HCT116 (cell line): ENCODE data around the gene OR2AE1.
A peak's percentile ranks its signal among the peaks of the same experiment; 100 is the strongest.

ENCODE experiments used
- POLR2A ChIP-seq: IDR thresholded peaks from 2 replicates; pipeline ENCODE4 v1.7.0; 2011; ENCODE audit warnings: borderline replicate concordance; ENCODE audit not compliant: insufficient read depth, insufficient read length; ENCODE audit errors: extremely low read depth
- POLR2AphosphoS5 ChIP-seq: IDR thresholded peaks from 2 replicates; pipeline ENCODE4 v1.6.1; 2011; ENCODE audit warnings: mild to moderate bottlenecking, low read depth, low read length, moderate library complexity
- TF ChIP-seq, protein P1 (sequence below), 3 experiments: fragments of 200-600 bp in 1 of 3; sonication (generic) in 1 of 3; IDR thresholded peaks in 2 of 3; conservative IDR thresholded peaks in 1 of 3; 2 replicates each; pipeline ENCODE4 v1.5.1; 2012 to 2017; ENCODE audit warnings: low read depth in 2 of 3, low read length in 2 of 3, antibody characterized with exemption in 1 of 3, borderline replicate concordance in 1 of 3, control low read depth in 1 of 3, mild to moderate bottlenecking in 1 of 3, mixed read lengths in 1 of 3, mixed run types in 1 of 3, moderate library complexity in 1 of 3; ENCODE audit not compliant: insufficient read depth in 1 of 3

DNA sequence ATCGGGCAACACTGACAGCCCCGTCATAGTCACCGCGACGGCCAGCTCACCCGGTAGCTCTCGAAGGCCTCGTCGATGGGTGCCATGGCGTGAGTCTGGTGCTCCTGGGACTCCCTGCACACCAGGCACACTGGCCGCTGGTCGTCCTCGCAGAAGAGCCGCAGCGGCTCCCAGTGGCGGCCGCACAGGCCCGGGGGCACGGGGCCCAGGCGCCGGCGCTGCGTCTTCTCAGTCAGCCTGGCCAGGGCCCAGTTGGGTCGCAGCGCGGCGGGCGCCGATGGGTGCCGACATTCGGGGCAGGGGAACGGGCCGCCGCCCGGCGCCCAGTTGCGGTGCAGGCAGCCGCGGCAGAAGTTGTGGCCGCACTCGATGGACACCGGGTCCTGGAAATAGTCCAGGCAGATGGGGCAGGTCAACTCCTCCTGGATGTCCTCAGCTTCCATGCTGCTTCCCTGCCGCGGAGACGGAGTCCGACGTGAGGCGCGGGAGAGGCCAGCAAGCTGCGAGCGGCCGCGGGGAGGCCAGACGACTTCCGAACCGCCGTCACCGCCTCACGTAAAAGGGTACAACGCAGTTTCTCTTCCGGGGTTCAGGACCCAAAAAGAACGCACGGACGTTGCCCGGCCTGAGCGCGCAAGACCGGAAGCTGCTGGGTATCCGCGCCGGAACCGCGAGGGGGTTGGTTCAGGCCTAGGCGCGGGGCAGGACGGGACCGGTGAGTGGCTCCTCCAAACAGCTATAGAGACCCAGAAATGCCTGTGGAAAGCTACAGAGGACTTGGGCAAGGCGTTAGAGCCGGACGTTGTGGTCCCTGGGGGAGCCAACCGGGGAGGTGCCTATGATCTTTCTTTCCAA lies 42.4 kb upstream of the OR2AE1 start, which contains the start of gene TRIM4:
- TF ChIP-seq, protein P1, sequence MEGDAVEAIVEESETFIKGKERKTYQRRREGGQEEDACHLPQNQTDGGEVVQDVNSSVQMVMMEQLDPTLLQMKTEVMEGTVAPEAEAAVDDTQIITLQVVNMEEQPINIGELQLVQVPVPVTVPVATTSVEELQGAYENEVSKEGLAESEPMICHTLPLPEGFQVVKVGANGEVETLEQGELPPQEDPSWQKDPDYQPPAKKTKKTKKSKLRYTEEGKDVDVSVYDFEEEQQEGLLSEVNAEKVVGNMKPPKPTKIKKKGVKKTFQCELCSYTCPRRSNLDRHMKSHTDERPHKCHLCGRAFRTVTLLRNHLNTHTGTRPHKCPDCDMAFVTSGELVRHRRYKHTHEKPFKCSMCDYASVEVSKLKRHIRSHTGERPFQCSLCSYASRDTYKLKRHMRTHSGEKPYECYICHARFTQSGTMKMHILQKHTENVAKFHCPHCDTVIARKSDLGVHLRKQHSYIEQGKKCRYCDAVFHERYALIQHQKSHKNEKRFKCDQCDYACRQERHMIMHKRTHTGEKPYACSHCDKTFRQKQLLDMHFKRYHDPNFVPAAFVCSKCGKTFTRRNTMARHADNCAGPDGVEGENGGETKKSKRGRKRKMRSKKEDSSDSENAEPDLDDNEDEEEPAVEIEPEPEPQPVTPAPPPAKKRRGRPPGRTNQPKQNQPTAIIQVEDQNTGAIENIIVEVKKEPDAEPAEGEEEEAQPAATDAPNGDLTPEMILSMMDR (IDR thresholded peaks at IDR 0.05 in 2 of 3, conservative IDR thresholded peaks at IDR 0.05 in 1 of 3; ENCODE audit: borderline replicate concordance in 1 of 3, insufficient read depth in 1 of 3, low read depth in 2 of 3, low read length in 2 of 3) = no peak; a peak in 1 of 6 replicates
- TF ChIP-seq POLR2AphosphoS5 = peak; percentile 88
- TF ChIP-seq POLR2A = peak; percentile 37
